ENCODE measurements around the gene ASTN2.

- TF ChIP-seq CTCF (IDR thresholded peaks at IDR 0.05) (no peak), POLR2A (IDR thresholded peaks at IDR 0.05) (no peak)
These were observed 59.3 kb downstream of the ASTN2 start for GRCh38 chr9:117355542-117355941.

Measured in testis (tissue), 2 donors.